Measurements from ENCODE around the gene DENND5A. TPM values are rescaled to one million over a fixed set of nuclear protein-coding genes. Genes with fewer than 3 reads are reported as not detected.

Gene DENND5A
- total RNA-seq, 4 donors from 2014 or later = 103 to 135 (median 108) TPM

- Histone ChIP-seq H3K4me3 (no peak overlapping the region), H3K27me3 (no peaks in the 10 kb centered on the region), H3K4me1 (peaks cover 19 to 41% (median 33%) of the 10 kb centered on the region in 4 donors), H3K9me3 (no peaks in the 10 kb centered on the region), H3K27ac (replicated peaks in 1 of 4) (peak overlapping the region; percentile 10 to 79 (median 61)), H3K36me3 (no peaks in the 10 kb centered on the region)
- TF ChIP-seq POLR2A (IDR thresholded peaks at IDR 0.05; ENCODE audit: low read depth) (no peak), EP300 (IDR thresholded peaks at IDR 0.05) (no peak), POLR2AphosphoS5 (IDR thresholded peaks at IDR 0.05) (peak in 1 of 2 donors; percentile 71)
- TF ChIP-seq, protein P1, sequence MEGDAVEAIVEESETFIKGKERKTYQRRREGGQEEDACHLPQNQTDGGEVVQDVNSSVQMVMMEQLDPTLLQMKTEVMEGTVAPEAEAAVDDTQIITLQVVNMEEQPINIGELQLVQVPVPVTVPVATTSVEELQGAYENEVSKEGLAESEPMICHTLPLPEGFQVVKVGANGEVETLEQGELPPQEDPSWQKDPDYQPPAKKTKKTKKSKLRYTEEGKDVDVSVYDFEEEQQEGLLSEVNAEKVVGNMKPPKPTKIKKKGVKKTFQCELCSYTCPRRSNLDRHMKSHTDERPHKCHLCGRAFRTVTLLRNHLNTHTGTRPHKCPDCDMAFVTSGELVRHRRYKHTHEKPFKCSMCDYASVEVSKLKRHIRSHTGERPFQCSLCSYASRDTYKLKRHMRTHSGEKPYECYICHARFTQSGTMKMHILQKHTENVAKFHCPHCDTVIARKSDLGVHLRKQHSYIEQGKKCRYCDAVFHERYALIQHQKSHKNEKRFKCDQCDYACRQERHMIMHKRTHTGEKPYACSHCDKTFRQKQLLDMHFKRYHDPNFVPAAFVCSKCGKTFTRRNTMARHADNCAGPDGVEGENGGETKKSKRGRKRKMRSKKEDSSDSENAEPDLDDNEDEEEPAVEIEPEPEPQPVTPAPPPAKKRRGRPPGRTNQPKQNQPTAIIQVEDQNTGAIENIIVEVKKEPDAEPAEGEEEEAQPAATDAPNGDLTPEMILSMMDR (IDR thresholded peaks at IDR 0.05) = no peak
- no peak for DNase-seq (ENCODE audit: extremely low spot score)
- intact Hi-C loops (cut with DNase I) = no loop called here
- WGBS = 52% methylated on average over 2 of the region's 2 CpGs
Observed at GRCh38 chr11:9219572-9219971, 45.6 kb downstream of the DENND5A start.

DNA sequence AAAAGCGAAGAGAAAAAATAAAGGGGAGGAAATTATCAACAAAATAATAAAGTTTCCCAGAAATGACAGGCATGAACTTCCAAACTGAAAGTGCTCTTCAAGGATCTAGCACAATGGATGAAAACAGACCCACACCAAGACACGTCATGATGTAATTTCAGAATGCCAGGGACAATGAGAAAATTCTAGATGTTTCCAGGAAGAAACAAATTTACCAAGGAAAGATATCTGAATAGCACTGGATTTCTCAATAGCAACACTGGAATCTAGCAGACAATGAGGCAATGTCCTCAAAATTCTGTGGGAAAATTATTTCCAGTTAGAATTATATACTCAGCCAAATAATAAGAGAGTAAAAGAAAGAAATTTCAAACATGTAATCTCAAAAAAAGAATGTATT is 46.0 kb downstream of the DENND5A start:
- no peak for DNase-seq (ENCODE audit: extremely low spot score)
- H3K27ac ChIP-seq (replicated peaks in 1 of 4) = peak overlapping the region; percentile 10 to 79 (median 61)
- H3K9me3 ChIP-seq = no peaks in the 10 kb centered on the region
- no peak overlapping the region for H3K4me3 ChIP-seq
- H3K4me1 ChIP-seq = peaks cover 21 to 45% (median 37%) of the 10 kb centered on the region in 4 donors
- H3K36me3 ChIP-seq = no peaks in the 10 kb centered on the region
- TF ChIP-seq POLR2AphosphoS5 (IDR thresholded peaks at IDR 0.05) (no peak), EP300 (IDR thresholded peaks at IDR 0.05) (no peak), POLR2A (IDR thresholded peaks at IDR 0.05; ENCODE audit: low read depth) (no peak)
- TF ChIP-seq, protein P1 (IDR thresholded peaks at IDR 0.05) = no peak
- intact Hi-C loops (cut with DNase I) = no loop called here
- WGBS = 66% methylated on average over 2 of the region's 2 CpGs
- no peaks in the 10 kb centered on the region for H3K27me3 ChIP-seq

GRCh38 chr11:9214765-9215164 is 50.4 kb downstream of the DENND5A start:
- Histone ChIP-seq H3K4me1 (peaks cover 24 to 45% (median 35%) of the 10 kb centered on the region in 4 donors), H3K9me3 (no peaks in the 10 kb centered on the region), H3K36me3 (no peaks in the 10 kb centered on the region), H3K27ac (replicated peaks in 1 of 4) (no peak overlapping the region), H3K4me3 (no peak overlapping the region), H3K27me3 (no peaks in the 10 kb centered on the region)
- no peak for TF ChIP-seq POLR2AphosphoS5 (IDR thresholded peaks at IDR 0.05)
- TF ChIP-seq, protein P1 (IDR thresholded peaks at IDR 0.05) = no peak
- TF ChIP-seq POLR2A (IDR thresholded peaks at IDR 0.05; ENCODE audit: low read depth) = no peak
- no peak for TF ChIP-seq EP300 (IDR thresholded peaks at IDR 0.05)
- intact Hi-C loops (cut with DNase I) = no loop called here
- WGBS = 90% methylated on average over 5 of the region's 5 CpGs
- DNase-seq (ENCODE audit: extremely low spot score) = no peak

DNA sequence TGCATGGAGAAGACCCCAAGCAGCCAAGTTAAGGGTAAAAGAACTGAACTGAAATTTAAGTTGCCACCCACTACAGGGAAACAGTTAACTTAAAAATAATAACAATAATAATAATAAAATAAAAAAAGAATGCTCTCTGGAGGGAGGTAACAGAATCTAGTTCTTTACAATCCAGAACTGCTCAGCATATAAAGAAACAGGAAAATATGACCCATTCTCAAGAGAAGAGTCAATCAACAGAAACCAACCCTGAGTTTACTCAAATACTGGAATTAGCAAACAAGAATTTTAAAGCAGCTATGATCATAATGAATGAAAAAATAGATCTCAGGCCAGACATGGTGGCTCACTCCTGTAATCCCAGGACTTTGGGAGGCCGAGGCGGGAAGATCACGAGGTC is 53.8 kb downstream of the DENND5A start:
- intact Hi-C loops (cut with DNase I) = no loop called here
- H3K27me3 ChIP-seq = no peaks in the 10 kb centered on the region
- no peak overlapping the region for H3K4me3 ChIP-seq
- H3K9me3 ChIP-seq = no peaks in the 10 kb centered on the region
- no peaks in the 10 kb centered on the region for H3K36me3 ChIP-seq
- peaks cover 29 to 54% (median 46%) of the 10 kb centered on the region in 4 donors for H3K4me1 ChIP-seq
- no peak for DNase-seq (ENCODE audit: extremely low spot score)
- TF ChIP-seq POLR2A (IDR thresholded peaks at IDR 0.05; ENCODE audit: low read depth) (no peak), POLR2AphosphoS5 (IDR thresholded peaks at IDR 0.05) (no peak), EP300 (IDR thresholded peaks at IDR 0.05) (no peak)
- TF ChIP-seq, protein P1 (IDR thresholded peaks at IDR 0.05) = no peak
- 98% methylated on average over 3 of the region's 3 CpGs for WGBS
- H3K27ac ChIP-seq (replicated peaks in 1 of 4) = no peak overlapping the region

GRCh38 chr11:9210922-9211320 is 54.2 kb downstream of the DENND5A start:
- H3K4me3 ChIP-seq = no peak overlapping the region
- H3K27me3 ChIP-seq = no peaks in the 10 kb centered on the region
- DNase-seq (ENCODE audit: extremely low spot score) = no peak
- peaks cover 29 to 54% (median 46%) of the 10 kb centered on the region in 4 donors for H3K4me1 ChIP-seq
- H3K9me3 ChIP-seq = no peaks in the 10 kb centered on the region
- H3K36me3 ChIP-seq = peaks cover 0 to under 1% (median 0%) of the 10 kb centered on the region in 4 donors
- TF ChIP-seq, protein P1 (IDR thresholded peaks at IDR 0.05) = no peak
- TF ChIP-seq POLR2AphosphoS5 (IDR thresholded peaks at IDR 0.05) (no peak), POLR2A (IDR thresholded peaks at IDR 0.05; ENCODE audit: low read depth) (no peak), EP300 (IDR thresholded peaks at IDR 0.05) (no peak)
- H3K27ac ChIP-seq (replicated peaks in 1 of 4) = no peak overlapping the region
- intact Hi-C loops (cut with DNase I) = no loop called here
- whole genome bisulfite sequencing = 85% methylated on average over 1 of the region's 1 CpG

Measured in esophagus muscularis mucosa (tissue), 4 donors.